Psoas muscle (tissue), 8 donors: ENCODE data around the gene TEAD1. TPM values are rescaled to one million over a fixed set of nuclear protein-coding genes. Genes with fewer than 3 reads are reported as not detected.

ENCODE experiments used
- ATAC-seq, 4 donors: fragments of 200-7000 bp; cut with Tn5 transposase; one replicate each; pipeline ENCODE4 v1.9.1; 2020; ENCODE audit warnings: moderate library complexity in 3 of 4, mild to moderate bottlenecking in 2 of 4
- DNase-seq, 2 donors: peaks; one replicate each; pipeline ENCODE4 v3.0.0-alpha.2; 2020
- H3K27ac ChIP-seq: fragments of 200-600 bp; one replicate; pipeline ENCODE4 v1.8.0; 2022
- H3K27me3 ChIP-seq, 3 donors: fragments of 200-600 bp in 1 of 3; one replicate each; pipeline versions ENCODE4 v1.6.1 to v1.8.0; 2013 to 2022; ENCODE audit warnings: low read length in 2 of 3, mild to moderate bottlenecking in 2 of 3, moderate library complexity in 1 of 3; ENCODE audit not compliant: insufficient read depth in 3 of 3
- H3K36me3 ChIP-seq, 2 donors: fragments of 200-600 bp in 1 of 2; one replicate each; pipeline versions ENCODE4 v1.6.1 to v1.8.0; 2013 to 2022; ENCODE audit warnings: low read depth in 1 of 2, mild to moderate bottlenecking in 1 of 2, moderate library complexity in 1 of 2; ENCODE audit not compliant: insufficient read depth in 1 of 2
- H3K4me1 ChIP-seq: fragments of 200-600 bp; one replicate; pipeline ENCODE4 v1.8.0; 2022
- H3K4me3 ChIP-seq: fragments of 200-600 bp; one replicate; pipeline ENCODE4 v1.8.0; 2022; ENCODE audit warnings: mild to moderate bottlenecking
- H3K9me3 ChIP-seq: fragments of 200-600 bp; one replicate; pipeline ENCODE4 v1.8.0; 2022
- WGBS, 3 donors: extraction: QIAGEN DNeasy Blood & Tissue Kit; methylation state at CpG; one replicate each; pipeline versions ENCODE4 v1.1.6 to v1.1.7; 2013; 5-methylcytosine and 5-hydroxymethylcytosine counted together
- intact Hi-C, 2 donors: fragments of 100-400 bp; cut with DNase I; formaldehyde crosslinking; loops; one replicate each; pipeline versions ENCODE4 v1.11.0 to v1.14.2; 2022
- polyA plus RNA-seq, 3 donors: library from polyadenylated mRNA; stranded (reverse); fragments of 200-250 nt; gene quantifications; one replicate each; pipeline ENCODE4 v1.2.3, GENCODE V29; 2013
- total RNA-seq, 4 donors: library from RNA; stranded (reverse); fragmentation: NEBNext Ultra II Directional in 2 of 4; extraction: Animal tissue kit (Norgen Biotek cat#: 25700) in 2 of 4; gene quantifications; one replicate each; pipeline versions ENCODE4 v1.2.1 to v1.2.4, GENCODE V29; 2021 to 2023
- TF ChIP-seq, protein P1 (sequence below): fragments of 200-600 bp; IDR thresholded peaks from one replicate; pipeline ENCODE4 v1.8.0; 2022; ENCODE audit warnings: antibody characterized with exemption
- donor health status: healthy with polysubstance abuse.
- donor health status: DM: no; HTN: no; CAD: no; lungs with moderate emphysema.
- donor health status: Bipolar disorder and iron deficiency.
- donor health status: healthy.
- donor health status: DM: yes; HTN: yes; CAD: no.
- donor health status: DM: no; HTN: no; CAD: no.
- donor health status: DM: no; HTN: no; CAD: no.
- donor health status: DM: yes; HTN: yes; CAD: no.

Gene TEAD1
- total and polyA plus RNA-seq, 7 donors = 11.3 to 178 (median 112) TPM

DNA sequence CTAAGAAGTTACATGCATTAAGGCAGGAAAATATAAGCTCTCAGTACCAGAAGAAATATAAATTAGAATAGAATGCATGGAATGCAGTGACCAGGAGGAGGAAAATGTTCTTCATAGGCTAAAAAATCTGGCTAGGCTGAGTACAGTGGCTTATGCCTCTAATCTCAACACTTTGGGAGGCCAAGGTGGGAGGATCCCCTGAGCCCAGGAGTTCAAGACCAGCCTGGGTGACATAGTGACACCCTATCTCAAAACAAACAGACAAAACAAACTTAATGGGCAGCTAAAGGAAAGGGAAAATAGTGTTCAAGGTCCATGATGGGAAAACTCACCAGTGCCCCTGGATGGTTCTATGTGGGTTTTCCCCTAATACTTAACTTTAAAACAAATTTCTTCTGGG, 256.6 kb downstream of the TEAD1 start:
- Histone ChIP-seq H3K4me3 (no peak overlapping the region), H3K27ac (no peak overlapping the region), H3K9me3 (no peaks in the 10 kb centered on the region), H3K27me3 (no peaks in the 10 kb centered on the region), H3K4me1 (no peaks in the 10 kb centered on the region), H3K36me3 (peaks cover 6 to 50% of the 10 kb centered on the region in 2 donors)
- intact Hi-C loops = no loop called here
- TF ChIP-seq, protein P1, sequence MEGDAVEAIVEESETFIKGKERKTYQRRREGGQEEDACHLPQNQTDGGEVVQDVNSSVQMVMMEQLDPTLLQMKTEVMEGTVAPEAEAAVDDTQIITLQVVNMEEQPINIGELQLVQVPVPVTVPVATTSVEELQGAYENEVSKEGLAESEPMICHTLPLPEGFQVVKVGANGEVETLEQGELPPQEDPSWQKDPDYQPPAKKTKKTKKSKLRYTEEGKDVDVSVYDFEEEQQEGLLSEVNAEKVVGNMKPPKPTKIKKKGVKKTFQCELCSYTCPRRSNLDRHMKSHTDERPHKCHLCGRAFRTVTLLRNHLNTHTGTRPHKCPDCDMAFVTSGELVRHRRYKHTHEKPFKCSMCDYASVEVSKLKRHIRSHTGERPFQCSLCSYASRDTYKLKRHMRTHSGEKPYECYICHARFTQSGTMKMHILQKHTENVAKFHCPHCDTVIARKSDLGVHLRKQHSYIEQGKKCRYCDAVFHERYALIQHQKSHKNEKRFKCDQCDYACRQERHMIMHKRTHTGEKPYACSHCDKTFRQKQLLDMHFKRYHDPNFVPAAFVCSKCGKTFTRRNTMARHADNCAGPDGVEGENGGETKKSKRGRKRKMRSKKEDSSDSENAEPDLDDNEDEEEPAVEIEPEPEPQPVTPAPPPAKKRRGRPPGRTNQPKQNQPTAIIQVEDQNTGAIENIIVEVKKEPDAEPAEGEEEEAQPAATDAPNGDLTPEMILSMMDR = no peak
- ATAC-seq (no peak), DNase-seq (no peak)

DNA sequence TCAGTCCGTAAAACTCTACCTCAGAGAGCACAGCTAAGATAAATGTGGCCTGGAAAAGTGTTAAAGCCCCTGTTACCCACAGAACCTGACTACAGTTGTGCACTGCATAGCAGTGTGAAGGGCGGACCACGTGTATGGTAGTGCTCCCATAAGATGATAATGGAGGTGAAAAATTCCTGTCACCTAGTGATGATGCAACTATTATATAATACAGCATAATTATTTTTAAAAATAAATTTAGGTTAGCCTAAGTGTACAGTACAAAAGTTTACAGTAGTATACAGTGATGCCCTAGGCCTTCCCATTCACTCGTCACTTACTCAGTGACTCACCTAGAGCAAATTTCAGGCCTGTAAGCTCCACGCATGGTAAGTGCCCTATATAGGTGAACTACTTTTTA, 258.3 kb downstream of the TEAD1 start:
- ATAC-seq = no peak
- intact Hi-C loops = no loop called here
- 79 to 97% (median 97%) methylated on average over 5 of the region's 5 CpGs for WGBS, 3 donors

DNA sequence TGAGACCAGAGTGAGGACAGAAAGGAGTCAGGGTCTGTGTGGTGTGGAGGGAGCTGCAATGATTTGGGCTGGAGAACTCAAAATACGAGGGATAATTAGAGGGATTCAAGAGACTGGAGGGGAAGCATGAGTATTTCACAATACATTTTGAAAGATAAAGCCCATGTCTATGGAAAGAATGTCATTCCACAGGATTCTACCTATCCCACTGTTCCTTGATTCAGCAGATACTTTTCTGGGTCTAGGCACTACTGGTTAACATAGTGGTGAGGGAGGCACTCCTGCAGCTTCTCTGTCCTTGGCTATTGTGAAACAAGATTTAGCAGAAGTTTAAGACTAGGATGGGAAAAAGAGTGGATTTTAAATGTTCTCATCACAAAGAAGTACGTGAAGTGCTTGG, 262.0 kb downstream of the TEAD1 start:
- Histone ChIP-seq H3K27ac (no peak overlapping the region), H3K27me3 (no peaks in the 10 kb centered on the region), H3K9me3 (no peaks in the 10 kb centered on the region), H3K4me1 (no peaks in the 10 kb centered on the region), H3K4me3 (no peak overlapping the region), H3K36me3 (peaks cover 12 to 85% of the 10 kb centered on the region in 2 donors)
- TF ChIP-seq, protein P1 = no peak
- DNase-seq = no peak
- intact Hi-C loops = no loop called here
- no peak for ATAC-seq
- 68 to 98% (median 91%) methylated on average over 2 of the region's 2 CpGs for WGBS, 3 donors

More for the DNA sequence above, 258.3 kb downstream of the TEAD1 start:
- Histone ChIP-seq H3K27ac (no peak overlapping the region), H3K36me3 (peaks cover 6 to 62% of the 10 kb centered on the region in 2 donors), H3K27me3 (no peaks in the 10 kb centered on the region), H3K4me1 (no peaks in the 10 kb centered on the region), H3K4me3 (no peak overlapping the region), H3K9me3 (no peaks in the 10 kb centered on the region)
- DNase-seq = no peak
- TF ChIP-seq, protein P1 = no peak

DNA sequence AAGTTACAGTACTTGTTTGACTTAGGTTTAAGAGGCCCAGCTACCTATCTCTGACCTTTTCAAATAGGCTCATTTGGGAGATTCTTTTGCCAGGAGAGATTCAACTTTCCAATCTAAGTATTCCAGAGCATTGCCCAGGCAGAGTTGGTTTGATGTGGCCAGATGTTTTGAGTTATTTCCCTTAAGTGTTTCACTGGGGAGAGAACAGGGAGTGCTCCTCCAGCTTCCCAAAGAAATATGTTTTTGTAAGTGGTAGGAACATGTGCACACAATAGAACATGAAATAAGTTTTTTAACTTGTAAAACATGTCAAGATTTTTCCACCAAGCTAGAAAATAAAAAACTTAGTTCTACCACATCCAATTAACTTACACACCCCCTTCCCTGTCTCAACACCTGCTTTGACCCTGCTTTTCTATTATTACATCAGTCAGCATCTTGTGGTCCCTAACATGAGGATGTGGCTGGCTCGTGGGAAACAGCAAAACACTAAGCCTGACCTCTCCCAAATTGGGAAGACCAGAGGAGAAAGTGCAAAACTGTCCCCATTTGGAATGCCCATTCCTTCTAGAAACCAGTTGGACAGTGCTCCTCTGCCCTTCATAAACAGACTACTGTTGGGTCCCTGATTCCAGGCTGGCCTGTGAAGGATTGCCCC, 264.5 kb downstream of the TEAD1 start:
- Histone ChIP-seq H3K4me3 (no peak overlapping the region), H3K36me3 (peaks cover 13 to 85% of the 10 kb centered on the region in 2 donors), H3K9me3 (no peaks in the 10 kb centered on the region), H3K4me1 (no peaks in the 10 kb centered on the region), H3K27me3 (no peaks in the 10 kb centered on the region), H3K27ac (no peak overlapping the region)
- intact Hi-C loops = no loop called here
- 77 to 94% (median 81%) methylated on average over 1 of the region's 1 CpG for WGBS, 3 donors
- TF ChIP-seq, protein P1 = no peak
- ATAC-seq (no peak), DNase-seq (no peak)

DNA sequence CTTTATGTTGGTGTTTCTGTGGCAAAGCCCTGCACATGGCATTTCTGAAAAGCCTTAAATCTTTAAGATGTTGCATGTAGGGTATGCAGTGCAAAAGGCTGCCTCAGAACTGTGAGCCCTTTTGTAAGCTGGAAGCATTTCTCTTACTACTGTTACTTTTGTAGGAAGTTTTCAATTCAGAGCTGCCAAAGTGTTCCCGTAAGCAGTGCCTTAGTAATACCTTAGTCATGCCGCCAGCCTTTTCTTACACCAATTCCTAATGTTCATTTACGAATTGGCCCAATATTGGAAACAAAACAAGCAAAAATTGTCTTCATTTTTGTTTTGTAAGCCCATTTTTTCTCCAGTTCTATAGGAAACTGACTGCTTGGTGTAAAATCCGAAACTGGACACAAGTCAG, 267.4 kb downstream of the TEAD1 start:
- DNase-seq (no peak), ATAC-seq (no peak)
- intact Hi-C loops = no loop called here
- Histone ChIP-seq H3K9me3 (peaks cover 2% of the 10 kb centered on the region), H3K27me3 (no peaks in the 10 kb centered on the region), H3K4me1 (no peaks in the 10 kb centered on the region), H3K4me3 (no peak overlapping the region), H3K27ac (no peak overlapping the region), H3K36me3 (peaks cover 13 to 67% of the 10 kb centered on the region in 2 donors)
- 97 to 100% (median 98%) methylated on average over 4 of the region's 4 CpGs for WGBS, 3 donors
- TF ChIP-seq, protein P1 = no peak
